ENCODE data around the gene GPBP1.
"Not testable (repeated sequence)": the region's sequence is repeated elsewhere in the genome, so short reads cannot be mapped to it uniquely, and the experiment has no call there.

Gene GPBP1, protein sequence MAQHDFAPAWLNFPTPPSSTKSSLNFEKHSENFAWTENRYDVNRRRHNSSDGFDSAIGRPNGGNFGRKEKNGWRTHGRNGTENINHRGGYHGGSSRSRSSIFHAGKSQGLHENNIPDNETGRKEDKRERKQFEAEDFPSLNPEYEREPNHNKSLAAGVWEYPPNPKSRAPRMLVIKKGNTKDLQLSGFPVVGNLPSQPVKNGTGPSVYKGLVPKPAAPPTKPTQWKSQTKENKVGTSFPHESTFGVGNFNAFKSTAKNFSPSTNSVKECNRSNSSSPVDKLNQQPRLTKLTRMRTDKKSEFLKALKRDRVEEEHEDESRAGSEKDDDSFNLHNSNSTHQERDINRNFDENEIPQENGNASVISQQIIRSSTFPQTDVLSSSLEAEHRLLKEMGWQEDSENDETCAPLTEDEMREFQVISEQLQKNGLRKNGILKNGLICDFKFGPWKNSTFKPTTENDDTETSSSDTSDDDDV

DNA sequence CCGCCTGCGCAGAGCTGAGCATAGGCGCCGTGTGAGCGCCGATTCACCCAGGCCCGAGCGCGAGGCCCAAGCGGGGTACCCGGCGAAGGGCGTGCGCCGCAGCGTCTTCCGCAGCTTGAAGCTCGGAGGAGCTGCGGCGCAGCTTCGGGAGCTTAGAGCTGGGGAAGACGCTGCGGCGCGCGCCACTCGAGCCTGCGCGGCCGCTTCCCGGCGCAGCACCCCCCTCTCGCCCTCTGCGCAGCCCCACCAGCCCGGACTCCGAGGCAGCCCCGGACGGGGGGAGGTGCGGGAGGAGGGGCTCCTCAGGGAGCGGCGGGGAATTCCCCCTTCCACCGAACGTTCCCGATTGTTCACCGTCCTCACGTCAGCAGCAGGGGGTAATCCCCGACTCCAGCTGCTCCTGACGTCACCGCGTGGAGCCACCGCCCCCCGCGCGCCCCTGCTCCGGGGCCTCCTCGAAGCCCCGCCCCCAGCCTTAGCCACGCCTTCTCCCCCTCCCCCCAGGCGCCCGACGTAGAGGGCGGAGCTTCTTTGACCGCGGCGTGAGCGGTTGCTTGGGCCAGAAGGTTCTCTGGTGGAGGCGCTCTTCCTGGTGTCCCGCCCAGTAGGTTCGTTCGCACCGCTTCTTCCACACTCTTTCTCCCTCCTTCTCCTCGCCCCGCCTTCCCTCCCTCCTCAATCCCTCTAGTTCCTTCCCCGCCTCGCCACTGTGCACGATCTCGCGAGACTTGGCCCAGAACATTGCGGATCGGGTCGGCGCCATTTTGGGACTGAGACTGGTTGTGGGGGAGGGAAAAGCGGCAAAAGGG is at the start of gene GPBP1:
Gene GPBP1 (plus strand): TSS at position 741 of the 809 bp plus-strand sequence. CDS start 40,072 bp downstream, outside the sequence.
- peak; percentile 95 to 97 (median 96) for DNase-seq (ENCODE audit: low read depth in 2 of 3, low spot score in 1 of 3)

DNA sequence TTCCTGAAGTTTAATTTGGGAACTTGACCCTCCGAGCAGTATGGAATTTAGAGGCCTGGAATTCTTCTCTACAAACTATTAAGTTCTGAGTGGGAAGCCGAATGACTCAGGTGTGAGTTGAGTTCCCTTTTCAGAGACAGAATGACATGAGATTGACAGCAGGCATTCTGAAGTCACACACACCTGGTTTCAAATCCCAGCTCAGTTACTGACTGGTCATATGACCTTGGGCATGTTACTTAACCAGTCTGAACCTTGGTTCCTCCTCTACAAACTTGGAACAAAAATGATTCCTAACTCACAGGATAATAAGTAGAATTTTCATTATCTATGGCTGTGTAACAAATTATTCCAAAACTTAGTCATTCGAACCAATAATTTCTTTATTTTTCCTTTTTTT is 45.5 kb upstream of the GPBP1 start:
- DNase-seq (ENCODE audit: low read depth in 2 of 3, low spot score in 1 of 3), result no peak

DNA sequence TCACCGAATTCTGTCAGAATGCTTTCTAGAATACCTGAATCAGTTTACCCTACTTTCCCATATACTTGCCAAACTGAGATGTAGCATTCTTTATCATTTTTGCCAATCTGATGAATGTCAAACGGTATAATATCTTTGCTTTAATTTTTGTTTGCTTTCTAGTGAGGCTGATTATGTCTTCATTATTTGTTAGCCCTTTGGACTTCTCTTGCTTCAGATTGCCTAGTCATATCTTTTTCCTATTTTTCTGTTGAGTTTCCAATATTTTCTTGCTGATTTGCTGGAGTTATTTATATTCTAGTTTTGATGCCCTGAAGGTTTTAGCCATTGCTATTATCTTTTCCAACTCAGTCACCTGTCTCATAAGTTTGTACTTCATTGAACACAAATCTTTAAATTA is 40.3 kb upstream of the GPBP1 start:
- no peak for DNase-seq (ENCODE audit: low read depth in 2 of 3, low spot score in 1 of 3)

DNA sequence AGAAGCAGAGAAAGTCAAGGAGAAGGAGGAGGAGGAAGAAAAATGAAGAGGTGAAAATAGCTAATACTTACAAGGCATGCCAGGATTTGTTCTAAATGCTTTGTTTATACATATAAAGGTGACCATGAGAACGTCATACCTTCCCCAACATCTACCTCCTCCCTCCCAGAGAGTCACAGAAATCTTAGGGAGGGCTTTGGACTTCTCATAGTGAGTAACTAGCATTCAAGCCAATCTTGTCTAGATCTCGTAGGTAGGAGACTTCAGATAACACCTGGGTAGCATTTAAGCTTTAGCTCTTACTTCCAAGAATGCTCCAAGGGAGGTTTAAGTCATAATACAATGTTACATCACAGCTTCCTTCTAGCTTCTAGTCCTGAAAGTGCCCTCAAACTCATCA is 36.5 kb upstream of the GPBP1 start:
- DNase-seq (ENCODE audit: low read depth in 2 of 3, low spot score in 1 of 3), result no peak

DNA sequence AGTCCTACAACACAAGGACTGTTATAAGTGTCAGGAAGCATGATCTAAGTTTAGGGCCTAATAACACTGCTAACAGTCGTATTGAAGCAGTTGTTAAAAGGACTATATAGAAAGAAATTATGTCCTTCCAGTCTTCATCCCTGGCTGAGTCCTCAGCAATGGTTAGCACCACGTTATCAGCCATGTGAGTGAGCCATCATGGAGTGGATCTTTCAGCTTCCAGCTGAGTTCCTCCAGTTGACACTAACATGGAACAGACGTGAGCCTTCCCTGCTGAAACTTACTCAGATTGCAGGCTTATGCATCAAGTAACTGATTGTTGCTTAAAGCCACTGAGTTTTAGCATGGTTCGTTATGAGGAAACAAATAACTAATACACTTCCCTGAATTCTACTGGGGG is 21.5 kb upstream of the GPBP1 start:
- DNase-seq (ENCODE audit: low read depth in 2 of 3, low spot score in 1 of 3), result no peak

DNA sequence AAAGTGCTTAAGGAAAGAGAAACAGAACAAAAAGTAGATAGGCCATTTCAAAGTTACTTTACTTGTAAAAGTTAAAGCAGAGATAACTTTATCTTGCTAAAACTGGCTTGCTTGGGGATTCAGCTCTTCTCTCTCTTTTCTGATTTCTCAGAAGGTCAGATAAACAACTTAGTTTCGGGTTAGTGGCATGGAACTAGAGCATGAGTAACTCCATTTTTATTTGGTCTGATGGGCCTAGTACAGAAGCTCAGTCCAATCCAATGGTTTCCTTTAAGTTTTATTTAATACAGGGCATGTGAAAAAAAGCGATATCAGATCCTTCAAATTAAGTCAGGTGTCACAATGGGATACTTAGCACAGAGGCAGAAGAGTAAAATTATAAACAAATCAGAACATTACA is 18.8 kb upstream of the GPBP1 start:
- no peak for DNase-seq (ENCODE audit: low read depth in 2 of 3, low spot score in 1 of 3)

DNA sequence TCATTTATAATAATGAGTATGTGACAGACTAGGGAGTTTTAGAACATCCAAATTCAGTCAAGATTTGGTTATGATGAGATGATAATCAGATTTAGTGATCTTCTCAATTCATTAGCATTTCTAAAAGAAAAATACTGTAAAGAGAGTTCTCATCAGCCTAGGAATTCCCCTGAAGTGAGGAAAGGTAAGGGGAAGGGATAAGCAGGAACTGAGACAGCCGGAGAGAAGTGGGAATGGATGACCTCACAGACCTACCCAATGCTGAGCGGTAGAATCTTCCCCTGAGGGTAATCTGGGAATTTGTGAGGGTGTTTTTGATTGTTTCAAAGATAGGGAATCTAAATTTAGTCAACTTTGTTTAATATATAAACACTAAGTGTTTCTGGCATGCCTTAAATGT is 16.7 kb upstream of the GPBP1 start:
- DNase-seq (ENCODE audit: low read depth in 2 of 3, low spot score in 1 of 3), result no peak

DNA sequence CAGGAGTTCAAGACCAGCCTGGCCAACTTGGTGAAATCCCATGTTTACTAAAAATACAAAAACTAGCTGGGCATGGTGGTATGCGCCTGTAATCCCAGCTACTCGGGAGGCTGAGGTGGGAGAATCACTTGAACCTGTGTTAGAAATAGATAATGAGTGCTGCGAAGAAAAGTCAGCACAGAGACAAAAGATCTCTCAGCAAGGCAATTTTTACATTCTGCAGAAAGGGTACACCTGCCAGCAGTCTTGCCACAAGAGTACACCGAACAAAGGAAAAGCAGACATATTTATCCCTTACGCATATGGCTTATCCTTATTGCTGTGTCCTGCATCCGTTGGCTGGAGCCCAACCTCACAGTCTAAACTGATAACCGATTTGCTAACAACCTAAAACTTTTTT is 16.2 kb upstream of the GPBP1 start:
- no peak for DNase-seq (ENCODE audit: low read depth in 2 of 3, low spot score in 1 of 3)

DNA sequence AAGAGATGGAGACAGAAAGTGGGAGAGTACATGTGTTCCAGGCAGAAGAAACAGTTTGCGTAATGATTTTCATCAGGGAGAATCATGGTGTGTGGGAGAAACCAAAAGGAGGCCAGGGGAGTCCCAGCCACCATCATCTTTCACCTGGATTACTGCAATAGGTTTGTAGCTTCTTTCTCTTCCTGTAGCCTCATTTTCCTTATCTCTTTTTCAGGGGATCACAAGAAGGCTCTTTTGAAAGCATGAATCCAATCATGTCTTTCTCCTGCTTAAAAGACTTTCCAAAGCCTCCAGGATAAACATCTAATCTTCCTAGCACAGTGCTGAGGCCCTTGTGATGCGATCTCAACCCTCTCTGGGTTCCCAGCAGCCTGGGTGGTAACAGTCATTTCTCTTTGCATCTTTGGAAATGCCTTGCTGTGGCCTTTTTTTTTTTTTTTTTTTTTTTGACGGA is 10.3 kb upstream of the GPBP1 start:
- DNase-seq (ENCODE audit: low read depth in 2 of 3, low spot score in 1 of 3), result no peak

DNA sequence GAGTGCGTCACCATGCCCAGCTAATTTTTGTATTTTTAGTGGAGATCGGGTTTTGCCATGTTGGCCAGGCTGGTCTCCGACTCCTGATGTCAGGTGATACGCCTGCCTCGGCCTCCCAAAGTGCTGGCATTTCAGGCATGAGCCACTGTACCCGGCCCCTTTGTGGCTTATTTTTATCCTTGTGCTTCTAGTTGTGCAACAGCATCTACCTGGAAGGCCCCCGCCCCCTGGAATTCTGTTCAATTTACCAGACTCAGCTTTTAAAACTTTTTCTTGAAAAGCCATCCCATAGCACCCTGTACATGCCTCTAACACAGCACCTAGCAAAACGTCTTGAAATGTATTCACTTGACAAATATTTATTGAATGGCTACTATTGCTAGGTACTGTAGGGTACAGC is 9.7 kb upstream of the GPBP1 start:
- DNase-seq (ENCODE audit: low read depth in 2 of 3, low spot score in 1 of 3), result no peak

DNA sequence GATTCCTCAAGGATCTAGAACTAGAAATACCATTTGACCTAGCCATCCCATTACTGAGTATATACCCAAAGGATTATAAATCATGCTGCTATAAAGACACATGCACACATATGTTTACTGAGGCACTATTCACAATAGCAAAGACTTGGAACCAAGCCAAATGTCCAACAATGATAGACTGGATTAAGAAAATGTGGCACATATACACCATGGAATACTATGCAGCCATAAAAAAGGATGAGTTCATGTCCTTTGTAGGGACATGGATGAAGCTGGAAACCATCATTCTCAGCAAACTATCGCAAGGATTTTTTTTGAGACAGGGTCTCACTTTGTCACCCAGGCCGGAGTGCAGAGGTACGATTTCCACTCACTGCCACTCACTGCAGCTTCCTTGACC is 8.7 kb upstream of the GPBP1 start:
- DNase-seq (ENCODE audit: low read depth in 2 of 3, low spot score in 1 of 3), result not testable (repeated sequence)

DNA sequence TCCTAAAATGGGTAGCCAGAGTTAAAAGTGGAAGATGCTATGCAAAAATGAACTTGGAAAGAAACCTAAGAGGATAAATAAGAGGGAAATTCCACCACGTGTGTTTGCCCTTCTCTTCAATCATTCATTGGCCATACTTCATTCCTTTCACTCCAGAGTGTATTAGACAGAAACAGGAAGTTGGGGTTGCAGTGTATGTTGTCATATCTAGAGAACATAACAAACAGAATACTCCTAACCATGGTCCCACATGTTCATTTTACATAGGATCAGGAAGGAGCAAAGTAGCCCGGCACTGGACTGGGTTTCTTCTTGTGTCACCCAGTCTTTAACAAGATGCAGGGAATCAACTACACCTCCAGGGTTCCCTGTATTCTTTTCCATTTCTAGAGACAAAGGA is 7.6 kb upstream of the GPBP1 start:
- no peak for DNase-seq (ENCODE audit: low read depth in 2 of 3, low spot score in 1 of 3)

DNA sequence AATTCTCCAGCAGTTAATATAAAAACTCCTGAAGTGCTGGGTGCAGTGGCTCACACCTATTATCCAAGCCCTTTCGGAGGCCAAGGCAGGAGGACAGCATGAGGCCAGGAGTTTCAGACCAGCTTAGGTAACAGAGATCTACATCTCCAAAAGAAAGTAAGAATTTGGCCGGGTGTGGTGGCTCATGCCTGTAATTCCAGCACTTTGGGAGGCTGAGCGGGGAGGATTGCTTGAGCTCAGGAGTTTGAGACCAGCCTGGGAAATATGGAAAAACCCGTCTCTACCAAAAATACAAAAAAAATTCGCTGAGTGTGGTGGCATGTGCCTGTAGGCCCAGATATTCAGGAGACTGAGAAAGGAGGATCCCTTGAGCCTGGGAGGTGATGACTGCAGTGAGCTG is 6.7 kb upstream of the GPBP1 start:
- DNase-seq (ENCODE audit: low read depth in 2 of 3, low spot score in 1 of 3), result no peak

DNA sequence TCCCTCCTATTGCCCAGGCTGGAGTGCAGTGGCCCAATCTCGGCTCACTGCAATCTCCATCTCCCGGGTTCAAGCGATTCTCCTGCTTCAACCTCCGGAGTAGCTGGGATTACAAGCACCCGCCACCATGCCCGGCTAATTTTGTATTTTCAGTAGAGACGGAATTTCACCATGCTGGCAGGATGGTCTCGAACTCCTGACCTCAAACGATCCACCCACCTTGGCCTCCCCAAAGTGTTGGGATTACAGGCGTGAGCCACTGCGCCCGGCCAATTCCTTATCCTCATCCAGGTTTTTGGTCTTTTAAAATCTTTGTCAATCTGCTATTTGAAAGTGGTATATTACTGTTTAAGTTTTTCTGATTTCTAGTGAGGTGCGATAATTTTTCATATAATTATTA is 3.7 kb upstream of the GPBP1 start:
- not testable (repeated sequence) for DNase-seq (ENCODE audit: low read depth in 2 of 3, low spot score in 1 of 3)

DNA sequence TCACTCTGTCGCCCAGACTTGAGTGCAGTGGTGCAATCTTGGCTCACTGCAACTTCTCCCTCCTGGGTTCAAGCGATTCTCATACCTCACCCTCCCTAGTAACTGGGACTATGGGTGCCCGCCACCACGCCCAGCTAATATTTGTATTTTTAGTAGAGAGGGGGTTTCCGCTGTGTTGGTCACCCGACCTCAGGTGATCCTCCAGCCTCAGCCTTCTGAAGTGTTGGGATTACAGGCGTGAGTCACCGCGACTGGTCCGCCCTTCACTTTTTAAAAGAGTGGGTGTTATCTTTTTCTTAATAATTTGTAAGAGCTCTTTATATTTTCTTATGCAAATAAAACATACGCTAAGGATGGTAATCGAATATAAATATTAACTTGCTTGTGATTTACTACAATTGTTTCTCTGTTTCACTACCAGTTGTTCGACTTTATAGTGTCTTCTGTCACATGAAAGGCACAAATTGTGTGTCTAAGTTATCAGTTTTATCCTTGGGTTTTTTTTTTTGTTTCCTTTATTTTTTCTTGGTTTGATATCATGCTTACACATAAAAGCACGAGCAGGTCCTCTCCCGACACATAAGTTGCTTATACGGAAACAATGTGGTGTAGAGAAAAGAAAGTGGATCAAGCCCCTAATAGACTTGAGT is 1.9 kb upstream of the GPBP1 start:
- peak in 2 of 3 donors; percentile 23 to 32 for DNase-seq (ENCODE audit: low read depth in 2 of 3, low spot score in 1 of 3)

DNA sequence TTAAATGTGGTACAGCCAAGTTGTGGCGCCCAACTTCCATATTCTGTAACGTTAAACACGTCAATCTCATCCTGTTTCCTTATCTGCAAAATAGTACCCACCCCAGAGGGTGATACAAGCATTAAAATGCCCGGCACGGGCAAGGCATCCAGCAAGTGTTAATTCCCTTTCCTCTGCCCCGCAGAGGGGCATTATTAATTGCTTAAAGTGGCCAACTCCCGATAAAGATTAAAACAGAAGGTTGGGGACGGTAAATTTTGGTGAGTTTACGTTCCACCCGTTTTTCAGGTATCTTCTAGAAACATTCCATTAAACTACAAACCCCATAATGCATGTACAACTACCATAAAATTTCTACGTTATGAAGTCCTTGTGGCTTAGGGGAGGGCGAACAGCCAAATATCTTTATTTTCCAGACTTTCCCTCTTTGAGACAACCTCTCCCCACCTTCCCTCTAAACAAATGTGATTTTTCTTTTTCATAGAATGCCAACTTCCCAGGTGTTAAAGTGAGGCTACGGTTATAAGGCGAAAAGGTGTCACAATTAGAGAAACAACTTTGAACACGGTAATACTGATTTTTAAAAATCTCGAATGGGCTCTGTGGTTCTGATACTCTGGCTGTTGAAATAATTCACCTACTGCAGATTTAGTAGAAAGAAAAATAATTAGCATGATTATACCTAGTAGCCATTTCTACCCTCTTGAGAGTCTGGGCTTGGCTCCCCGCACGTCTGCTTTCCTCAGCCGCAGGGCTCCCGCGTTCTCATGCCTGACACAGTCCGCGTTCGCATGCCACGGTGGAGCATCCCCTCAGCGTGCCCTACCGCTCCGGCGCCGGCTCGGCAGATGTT is 1.2 kb upstream of the GPBP1 start:
- no peak for DNase-seq (ENCODE audit: low read depth in 2 of 3, low spot score in 1 of 3)

DNA sequence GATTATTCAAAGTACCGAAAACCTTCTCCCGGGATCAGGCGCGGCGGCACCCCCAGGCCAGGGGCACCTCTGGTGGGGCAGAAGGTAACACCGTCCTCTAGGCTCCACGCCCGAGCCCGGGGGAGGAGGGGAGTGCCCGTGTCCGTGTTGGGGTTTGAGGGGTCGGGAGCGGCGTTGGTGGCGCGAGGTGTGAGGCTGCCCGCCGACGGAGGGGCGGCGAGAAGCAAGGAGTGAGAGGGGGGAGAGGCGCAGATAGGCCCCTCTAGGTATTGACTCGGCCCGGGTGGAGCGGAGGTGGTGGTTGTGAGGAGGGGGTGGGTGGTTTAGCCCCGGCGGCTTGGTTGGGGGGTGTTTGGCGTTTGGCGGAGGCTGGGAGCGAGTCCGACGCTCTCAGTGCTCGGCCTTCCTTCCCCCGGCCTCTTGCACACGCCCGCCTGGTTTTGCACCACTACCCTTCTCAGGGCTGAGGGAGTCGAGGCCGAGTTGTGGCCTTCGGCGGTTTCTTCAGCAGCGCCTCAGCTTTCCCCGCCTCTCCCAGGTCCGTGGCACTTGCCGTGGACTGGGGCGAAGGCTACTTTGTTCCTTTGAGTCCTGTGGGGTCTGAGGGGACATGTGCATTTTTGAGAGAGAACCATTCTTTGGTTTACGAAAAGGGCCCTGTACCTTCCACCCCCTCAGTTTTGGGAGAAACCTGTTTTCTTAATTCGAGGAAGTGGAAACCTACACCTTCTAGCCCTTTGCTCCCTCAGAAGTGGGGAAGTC is 450 bp downstream of the GPBP1 start:
- DNase-seq (ENCODE audit: low read depth in 2 of 3, low spot score in 1 of 3), result peak in 1 of 3 donors; percentile 28

DNA sequence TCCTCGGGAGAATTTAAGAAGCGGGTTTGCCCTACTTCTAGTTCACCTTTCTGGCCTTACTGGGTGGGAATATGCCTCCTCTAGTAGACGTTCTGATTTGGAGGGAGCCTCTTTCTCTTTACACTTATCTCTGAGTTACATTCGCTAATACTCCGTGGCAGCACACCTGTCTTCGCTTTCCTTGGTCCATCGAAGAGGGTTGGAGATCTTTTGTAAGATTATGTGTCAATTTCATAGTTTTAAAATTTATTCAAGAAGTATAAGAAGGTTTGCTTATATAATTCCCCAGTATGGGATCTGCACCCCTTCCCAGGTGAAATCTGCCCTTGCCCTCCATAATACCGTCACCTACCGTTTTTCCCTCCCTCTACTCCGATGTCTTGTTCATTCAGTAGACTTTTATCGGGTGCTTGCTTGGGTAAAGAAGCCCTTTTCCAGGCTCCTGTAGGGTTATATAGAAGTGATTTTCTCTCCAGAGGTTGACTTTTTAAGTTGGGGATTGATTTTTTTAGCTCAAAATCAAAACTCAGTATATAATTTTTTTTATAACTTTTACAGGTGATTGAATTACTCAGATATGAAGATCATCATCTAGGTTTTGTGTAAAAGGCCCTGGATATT is 1.1 kb downstream of the GPBP1 start:
- no peak for DNase-seq (ENCODE audit: low read depth in 2 of 3, low spot score in 1 of 3)

DNA sequence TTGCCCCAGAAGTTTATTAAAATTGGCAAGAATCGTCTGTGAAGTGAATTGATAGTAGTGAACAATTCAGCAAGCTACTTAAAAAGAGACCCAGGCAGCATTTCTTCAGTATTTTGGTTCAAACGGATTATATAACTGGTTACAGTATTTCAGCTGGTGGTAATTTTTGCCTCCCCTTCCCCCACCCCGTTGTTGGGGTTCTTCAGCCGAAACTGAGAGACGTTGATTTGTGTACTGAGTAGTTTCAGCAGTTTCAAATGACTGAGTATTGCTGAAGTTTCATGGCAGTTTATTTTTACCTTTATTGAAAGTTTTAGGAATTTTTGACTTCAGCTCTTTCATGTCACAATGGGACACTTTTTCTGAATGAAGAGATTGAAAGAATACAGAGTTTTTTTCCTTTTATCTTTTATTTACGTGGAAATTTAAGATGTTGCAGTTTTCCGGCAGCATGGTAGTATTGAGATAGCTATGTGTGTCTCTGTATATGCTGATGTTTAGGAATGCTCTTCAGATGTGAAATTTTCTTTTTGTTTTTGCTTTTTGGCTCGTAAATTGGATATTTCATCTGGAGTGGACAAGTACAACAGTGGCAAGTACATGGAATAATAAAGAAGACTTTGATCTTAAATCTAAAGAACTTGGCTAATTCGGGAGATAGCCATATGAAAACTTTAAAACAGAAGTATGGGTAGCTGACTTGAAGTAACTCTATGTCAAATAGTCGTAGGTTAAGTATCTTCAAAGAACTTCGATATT is 1.9 kb downstream of the GPBP1 start:
- peak; percentile 20 to 46 (median 34) for DNase-seq (ENCODE audit: low read depth in 2 of 3, low spot score in 1 of 3)
